22Rv1 (cell line): Measurements from ENCODE around the gene APBA1.
"Not testable (repeated sequence)": the region's sequence is repeated elsewhere in the genome, so short reads cannot be mapped to it uniquely, and the experiment has no call there.

Experiments
- H3K27ac ChIP-seq: fragments of 450-650 bp; 2 replicates; pipeline ENCODE4 v1.5.1; 2017
- CTCF ChIP-seq: fragments of 450-650 bp; IDR thresholded peaks from 2 replicates; pipeline ENCODE4 v1.5.1; 2017; ENCODE audit warnings: mild to moderate bottlenecking
- ZFX ChIP-seq: fragments of 450-650 bp; IDR thresholded peaks from 2 replicates; pipeline ENCODE4 v1.6.1; 2017; ENCODE audit warnings: antibody characterized with exemption, borderline replicate concordance

The APBA1 gene

DNA sequence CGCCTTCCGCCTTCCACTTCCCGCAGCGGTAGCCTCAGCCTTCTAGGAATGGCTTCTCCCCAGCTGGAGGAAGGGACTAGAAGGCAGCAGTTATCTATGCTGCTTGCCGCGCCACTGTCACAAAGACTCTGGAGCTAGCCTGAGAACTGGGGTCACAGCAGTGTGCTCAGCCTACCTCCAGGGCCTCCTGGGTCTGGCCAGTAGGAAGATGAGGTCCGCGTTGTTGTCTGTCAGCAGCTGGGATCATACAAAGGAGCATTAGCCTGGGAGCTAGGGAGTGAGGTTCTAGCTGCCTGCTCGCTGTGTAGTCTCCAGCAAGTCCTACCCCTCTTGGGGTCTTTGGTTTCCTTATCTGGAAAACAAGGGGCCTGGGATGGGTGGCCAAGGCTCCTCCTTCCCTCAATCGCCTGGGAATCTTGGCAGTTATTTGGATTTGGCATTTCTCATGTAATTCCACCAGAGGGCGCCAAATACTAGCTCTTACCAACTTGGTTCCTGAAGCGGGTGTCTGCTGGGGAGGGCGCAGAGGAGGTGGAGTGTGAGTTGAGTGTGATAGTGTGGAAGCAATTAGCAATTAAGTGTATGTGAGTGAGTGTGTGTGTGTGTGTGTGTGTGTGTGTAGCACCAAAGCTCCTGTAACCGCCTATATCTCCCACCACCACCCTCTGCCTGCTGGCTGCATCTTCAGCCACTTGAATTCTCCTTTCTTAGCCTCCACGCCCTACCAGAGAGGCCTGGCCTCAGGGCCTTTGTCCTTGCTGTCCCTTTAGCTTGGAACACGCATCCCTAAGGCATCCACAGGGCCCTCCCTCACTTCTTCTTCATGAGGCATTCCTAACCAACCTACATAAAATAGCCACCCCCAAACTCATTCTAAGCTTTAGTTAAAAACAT lies 250.0 kb downstream of the APBA1 start:
- no peak overlapping the region for H3K27ac ChIP-seq
- peak; percentile 79 for TF ChIP-seq CTCF
- TF ChIP-seq ZFX = no peak

DNA sequence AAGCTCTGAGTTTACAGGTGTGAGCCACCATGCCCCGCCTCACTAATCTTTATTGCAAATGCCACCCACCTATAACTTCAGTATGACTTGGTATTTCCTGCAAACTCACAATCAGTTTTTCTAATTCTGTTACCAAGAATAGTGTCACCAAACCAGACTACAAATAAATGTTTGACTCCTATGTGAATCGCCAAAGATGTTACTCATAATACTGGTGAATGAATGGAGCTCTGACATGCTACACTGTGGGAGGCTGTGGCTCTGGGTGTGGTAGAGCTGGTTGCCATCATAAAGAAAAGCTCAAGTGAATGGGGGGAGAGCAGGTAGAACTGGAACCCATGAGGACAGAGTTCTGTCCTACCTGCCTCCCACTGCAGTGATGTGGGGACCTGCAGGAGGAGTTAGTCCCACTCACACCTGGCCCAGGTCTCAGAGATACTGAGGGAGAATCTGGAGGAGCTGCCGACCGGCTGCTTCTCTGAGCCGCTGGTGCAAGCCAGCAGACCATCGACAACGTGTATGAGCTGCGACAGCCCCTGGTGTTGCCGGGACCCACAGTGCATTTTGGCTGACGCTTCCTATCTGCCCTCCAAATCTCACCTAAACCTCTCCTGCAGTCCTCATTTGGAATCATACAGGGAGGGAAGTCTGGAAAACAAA lies 251.4 kb downstream of the APBA1 start:
- TF ChIP-seq CTCF (no peak), ZFX (no peak)
- no peak overlapping the region for H3K27ac ChIP-seq

- TF ChIP-seq ZFX (no peak), CTCF (peak; percentile 86)
- no peak overlapping the region for H3K27ac ChIP-seq
These were observed 259.4 kb downstream of the APBA1 start for GRCh38 chr9:69412741-69413150.

DNA sequence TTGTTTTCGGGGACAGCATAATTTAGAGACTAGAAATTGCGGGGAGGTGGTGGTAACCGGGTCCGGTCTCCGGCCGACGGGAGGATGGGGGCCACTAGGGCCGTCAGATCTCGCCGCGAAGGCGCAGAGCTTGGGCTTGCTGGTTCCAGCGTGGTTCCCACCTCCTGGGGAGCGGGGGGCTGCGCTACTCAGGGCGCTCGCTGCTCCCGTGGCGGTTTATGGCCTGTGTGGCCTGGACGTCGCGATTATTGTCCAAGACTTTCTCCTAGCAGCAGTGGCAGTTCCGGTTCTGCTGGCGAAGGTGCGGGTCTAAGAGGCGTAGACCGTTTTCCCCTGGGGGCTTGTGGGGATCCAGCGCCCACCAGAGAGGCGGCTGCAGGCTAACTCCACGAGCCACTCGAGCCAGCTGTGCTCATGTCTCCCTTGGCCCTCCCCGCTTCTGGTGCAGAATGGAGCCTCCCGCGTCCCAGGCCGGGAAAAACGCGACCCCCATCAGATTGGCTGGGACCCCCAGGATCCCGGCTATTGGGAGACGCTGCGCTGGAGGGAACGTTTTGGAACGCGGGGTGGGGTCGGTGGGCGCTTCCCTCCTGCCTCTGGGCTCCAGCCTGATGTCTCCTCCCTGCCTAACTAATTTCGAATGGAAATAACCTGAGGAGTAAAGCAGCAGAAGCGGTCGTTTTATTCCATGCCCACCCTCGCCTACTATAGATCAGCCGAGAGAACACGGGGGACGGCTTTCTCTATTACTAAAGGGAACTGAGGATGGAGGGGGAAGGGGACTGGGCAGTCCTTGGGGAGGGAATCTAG lies 260.0 kb downstream of the APBA1 start:
- no peak for TF ChIP-seq CTCF
- TF ChIP-seq ZFX = no peak

DNA sequence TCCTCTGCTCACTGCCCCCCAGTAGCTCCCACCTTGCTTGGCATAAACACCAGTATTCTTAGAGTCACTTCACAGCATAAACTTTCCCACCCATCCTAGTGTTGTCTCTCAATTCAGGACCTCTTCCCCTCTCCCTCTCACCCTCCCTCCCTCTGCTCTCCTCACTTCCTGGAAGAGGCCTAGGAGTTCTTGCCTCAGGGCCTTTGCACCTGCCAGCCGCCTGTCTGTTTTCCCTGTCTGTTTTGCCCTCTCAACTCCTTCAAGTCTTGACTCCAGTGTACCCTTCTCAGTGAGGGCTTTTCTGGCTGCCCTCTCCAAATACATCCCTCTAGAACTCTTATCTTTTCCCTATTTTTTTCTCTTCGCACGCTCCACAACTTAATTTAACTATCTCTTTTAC lies 260.9 kb downstream of the APBA1 start:
- no peak overlapping the region for H3K27ac ChIP-seq
- no peak for TF ChIP-seq CTCF
- no peak for TF ChIP-seq ZFX

More for the DNA sequence above, 260.0 kb downstream of the APBA1 start:
- no peak overlapping the region for H3K27ac ChIP-seq

GRCh38 chr9:69409936-69410335 lies 262.2 kb downstream of the APBA1 start:
- H3K27ac ChIP-seq = not testable (repeated sequence)

DNA sequence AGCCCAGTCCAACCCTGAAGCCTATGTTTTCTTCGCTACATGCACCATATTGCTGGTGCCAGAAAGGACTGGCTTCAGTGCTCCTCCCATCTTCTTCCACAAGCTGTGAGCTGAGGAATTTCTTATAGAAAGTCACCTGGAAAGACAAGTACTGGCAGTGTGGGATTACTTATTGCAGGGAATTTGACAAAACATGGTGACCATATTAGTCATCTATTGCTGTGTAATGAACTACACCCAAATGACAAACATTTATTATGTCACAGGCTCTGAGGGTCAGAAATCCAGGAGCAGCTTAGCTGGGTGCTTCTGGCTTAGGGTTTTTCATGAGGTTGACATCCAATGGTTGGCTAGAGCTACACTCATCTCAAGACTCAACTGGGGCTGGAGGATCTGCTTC lies 271.7 kb downstream of the APBA1 start:
- no peak overlapping the region for H3K27ac ChIP-seq
- TF ChIP-seq ZFX (no peak), CTCF (no peak)
